Osteocyte (in vitro differentiated cells): ENCODE data around the gene KRTAP24-1. TPM values are rescaled to one million over a fixed set of nuclear protein-coding genes. Genes with fewer than 3 reads are reported as not detected.

Source experiments
- DNase-seq: peaks from one replicate; pipeline ENCODE4 v3.0.0; 2021; ENCODE audit warnings: mixed read lengths; ENCODE audit not compliant: unreplicated experiment; ENCODE audit errors: extremely low spot score
- H3K27ac Mint-ChIP-seq: one replicate; pipeline ENCODE4 v1.8.0; 2021; ENCODE audit warnings: mild to moderate bottlenecking, mixed read lengths; ENCODE audit not compliant: unreplicated experiment
- H3K27me3 Mint-ChIP-seq: one replicate; pipeline ENCODE4 v1.8.0; 2021; ENCODE audit warnings: mixed read lengths; ENCODE audit not compliant: unreplicated experiment
- H3K36me3 Mint-ChIP-seq: one replicate; pipeline ENCODE4 v1.8.0; 2021; ENCODE audit warnings: mixed read lengths; ENCODE audit not compliant: unreplicated experiment
- H3K4me1 Mint-ChIP-seq: one replicate; pipeline ENCODE4 v1.8.0; 2021; ENCODE audit warnings: mixed read lengths; ENCODE audit not compliant: unreplicated experiment
- H3K4me3 Mint-ChIP-seq: one replicate; pipeline ENCODE4 v1.8.0; 2021; ENCODE audit warnings: mild to moderate bottlenecking, moderate library complexity, mixed read lengths; ENCODE audit not compliant: unreplicated experiment
- H3K9me3 Mint-ChIP-seq: one replicate; pipeline ENCODE4 v1.8.0; 2021; ENCODE audit warnings: mixed read lengths; ENCODE audit not compliant: unreplicated experiment
- CTCF ChIP-seq: fragments of 200-600 bp; sonication (generic); IDR thresholded peaks from 2 replicates; pipeline ENCODE4 v1.5.0; 2021; ENCODE audit warnings: antibody characterized with exemption, mild to moderate bottlenecking, moderate library complexity
- total RNA-seq: library from RNA; stranded (reverse); gene quantifications from 2 replicates; pipeline ENCODE4 v1.2.1, GENCODE V29; 2021

Gene KRTAP24-1
- total RNA-seq, 1 donor from 2014 or later: not detected

DNA sequence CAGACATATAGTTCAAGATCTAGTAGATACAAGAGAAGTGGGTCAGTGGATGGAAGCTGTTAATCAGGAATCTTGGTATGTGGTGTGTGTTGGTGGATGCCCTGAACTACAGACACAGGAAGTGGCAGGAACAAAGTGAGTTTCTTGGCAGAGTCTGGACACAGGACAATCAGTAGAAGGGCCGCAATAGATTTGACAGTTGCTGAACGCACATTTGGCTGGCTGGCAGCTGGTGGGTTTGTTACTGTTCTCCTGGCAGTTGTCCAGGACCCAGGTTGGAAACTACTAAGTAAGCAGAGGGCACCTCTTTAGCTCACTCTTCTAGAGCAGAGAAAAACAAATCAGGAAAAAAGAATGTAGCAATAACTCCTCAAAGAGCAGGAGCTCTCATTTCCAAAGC lies 24.1 kb upstream of the KRTAP24-1 start:
- DNase-seq: no peak
- no peak for TF ChIP-seq CTCF
- Mint-ChIP-seq H3K36me3 (no peaks in the 10 kb centered on the region), H3K27ac (no peak overlapping the region), H3K4me3 (no peak overlapping the region), H3K27me3 (no peaks in the 10 kb centered on the region), H3K9me3 (peaks cover 2% of the 10 kb centered on the region), H3K4me1 (peaks cover 2% of the 10 kb centered on the region)

GRCh38 chr21:30305136-30305535 lies 22.4 kb upstream of the KRTAP24-1 start:
- Mint-ChIP-seq H3K27me3 (peaks cover 6% of the 10 kb centered on the region), H3K4me3 (no peak overlapping the region), H3K9me3 (peaks cover 11% of the 10 kb centered on the region), H3K27ac (no peak overlapping the region), H3K4me1 (peaks cover 2% of the 10 kb centered on the region), H3K36me3 (no peaks in the 10 kb centered on the region)
- DNase-seq: no peak
- no peak for TF ChIP-seq CTCF

- peaks cover 44% of the 10 kb centered on the region for H3K27me3 Mint-ChIP-seq
- no peaks in the 10 kb centered on the region for H3K9me3 Mint-ChIP-seq
- H3K36me3 Mint-ChIP-seq: no peaks in the 10 kb centered on the region
- no peaks in the 10 kb centered on the region for H3K4me1 Mint-ChIP-seq
- no peak within 1 kb of the TSS for H3K4me3 Mint-ChIP-seq
- no peak within 1 kb of the TSS for H3K27ac Mint-ChIP-seq
- DNase-seq: no peak
- no peak for TF ChIP-seq CTCF
These were observed 6.5 kb upstream of the KRTAP24-1 start, which contains the start of gene KRTAP25-1 for GRCh38 chr21:30289215-30289614. KRTAP25-1 (minus strand) TSS chr21:30289514; CDS start chr21:30289490, 24 bp downstream.

GRCh38 chr21:30271611-30272010 lies 11.1 kb downstream of the KRTAP24-1 start:
- H3K36me3 Mint-ChIP-seq: no peaks in the 10 kb centered on the region
- no peak overlapping the region for H3K27ac Mint-ChIP-seq
- H3K4me3 Mint-ChIP-seq: no peak overlapping the region
- TF ChIP-seq CTCF: no peak
- no peaks in the 10 kb centered on the region for H3K4me1 Mint-ChIP-seq
- no peaks in the 10 kb centered on the region for H3K27me3 Mint-ChIP-seq
- no peaks in the 10 kb centered on the region for H3K9me3 Mint-ChIP-seq
- no peak for DNase-seq

DNA sequence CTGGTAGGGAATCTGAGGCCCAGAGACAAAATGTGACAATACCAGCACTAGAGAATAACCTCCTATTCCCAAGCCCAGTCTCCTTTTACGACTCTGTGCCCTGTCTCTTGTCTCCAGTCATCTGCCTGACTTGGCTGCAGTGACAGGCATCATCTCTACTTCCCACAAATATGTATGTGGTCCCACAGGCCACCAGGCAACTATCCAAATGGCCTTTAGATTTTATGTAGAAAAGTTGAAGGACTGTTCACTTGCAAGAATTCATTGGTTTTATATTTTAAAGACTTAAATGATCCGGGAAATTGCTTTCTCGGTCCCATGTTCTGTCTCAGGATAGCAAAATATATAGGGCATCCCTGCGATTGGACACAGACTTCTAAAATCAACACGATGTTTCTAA lies 11.6 kb downstream of the KRTAP24-1 start:
- no peaks in the 10 kb centered on the region for H3K27me3 Mint-ChIP-seq
- H3K4me3 Mint-ChIP-seq: no peak overlapping the region
- H3K9me3 Mint-ChIP-seq: peaks cover 4% of the 10 kb centered on the region
- no peaks in the 10 kb centered on the region for H3K36me3 Mint-ChIP-seq
- H3K4me1 Mint-ChIP-seq: no peaks in the 10 kb centered on the region
- TF ChIP-seq CTCF: no peak
- no peak for DNase-seq
- no peak overlapping the region for H3K27ac Mint-ChIP-seq
